B cell (primary cell): ENCODE results near the gene LEPROT. TPM values are rescaled to one million over a fixed set of nuclear protein-coding genes. Genes with fewer than 3 reads are reported as not detected.

Experiments used
- ATAC-seq: fragments of 200-7000 bp; cut with Tn5 transposase; one replicate; pipeline ENCODE4 v1.10.0; 2021; ENCODE audit warnings: low read depth, mild to moderate bottlenecking, moderate number of reproducible peaks, moderate library complexity
- CTCF ChIA-PET: fragments of 350-600 bp; sonication (Branson Sonifier 250); formaldehyde crosslinking; loops from one replicate; lab custom pipeline; 2021; ENCODE audit warnings: antibody characterized with exemption, inconsistent platforms; lab: Charles Lee
- POLR2A ChIA-PET: fragments of 350-600 bp; sonication (Branson Sonifier 250); formaldehyde crosslinking; loops from one replicate; lab custom pipeline; 2021; ENCODE audit warnings: antibody characterized with exemption; lab: Charles Lee
- DNase-seq: peaks from one replicate; pipeline ENCODE4 v3.0.0; 2013
- H2AFZ ChIP-seq: 2 replicates; pipeline ENCODE4 v1.6.1; 2012; ENCODE audit warnings: mild to moderate bottlenecking, low read depth, low read length; ENCODE audit not compliant: insufficient read depth, poor library complexity, severe bottlenecking
- H3K27ac ChIP-seq, 2 donors: 1 replicate in 1 of 2; 2 replicates in 1 of 2; pipeline ENCODE4 v1.5.1; 2012 to 2013; ENCODE audit warnings: low read length in 2 of 2, mild to moderate bottlenecking in 2 of 2, moderate library complexity in 1 of 2
- H3K27me3 ChIP-seq, 4 experiments: fragments of 200-600 bp in 1 of 4; sonication (generic) in 1 of 4; replicated peaks in 1 of 4; 1 replicate in 2 of 4; 2 replicates in 2 of 4; pipeline versions ENCODE4 v1.6.1 to v1.7.0; 2013 to 2016; ENCODE audit warnings: low read length in 3 of 4, mild to moderate bottlenecking in 2 of 4, mixed read lengths in 1 of 4, moderate library complexity in 1 of 4; ENCODE audit not compliant: insufficient read depth in 4 of 4, control insufficient read depth in 3 of 4; ENCODE audit errors: control extremely low read depth in 1 of 4
- H3K36me3 ChIP-seq, 2 experiments: replicated peaks in 1 of 2; 1 replicate in 1 of 2; 2 replicates in 1 of 2; pipeline versions ENCODE4 v1.6.1 to v1.7.1; 2013; ENCODE audit warnings: low read length in 1 of 2; ENCODE audit not compliant: insufficient read depth in 2 of 2, control insufficient read depth in 1 of 2; ENCODE audit errors: control extremely low read depth in 1 of 2, extremely low read depth in 1 of 2
- H3K4me1 ChIP-seq, 2 donors: fragments of 200-600 bp in 1 of 2; sonication (generic) in 1 of 2; 1 replicate in 1 of 2; 2 replicates in 1 of 2; pipeline versions ENCODE4 v1.5.1 to v1.6.1; 2013 to 2017; ENCODE audit warnings: low read length in 2 of 2; ENCODE audit not compliant: control insufficient read depth in 2 of 2, insufficient read depth in 2 of 2
- H3K4me2 ChIP-seq: replicated peaks from 2 replicates; pipeline ENCODE3; 2012; ENCODE audit warnings: mild to moderate bottlenecking, low read depth, low read length; ENCODE audit not compliant: poor library complexity, severe bottlenecking
- H3K4me3 ChIP-seq, 5 experiments: fragments of 200-600 bp in 1 of 5; sonication (generic) in 1 of 5; 1 replicate in 3 of 5; 2 replicates in 2 of 5; pipeline versions ENCODE4 v1.5.1 to v1.7.0; 2011 to 2016; ENCODE audit warnings: low read length in 4 of 5, mild to moderate bottlenecking in 4 of 5, low read depth in 2 of 5, control low read depth in 1 of 5, moderate library complexity in 1 of 5; ENCODE audit not compliant: insufficient read depth in 1 of 5; ENCODE audit errors: control extremely low read depth in 1 of 5, extremely low read depth in 1 of 5
- H3K79me2 ChIP-seq: fragments of 200-600 bp; sonication (generic); one replicate; pipeline ENCODE4 v1.6.0; 2016; ENCODE audit warnings: low read length; ENCODE audit not compliant: control insufficient read depth, insufficient read depth
- H3K9ac ChIP-seq: fragments of 200-600 bp; sonication (generic); 2 replicates; pipeline ENCODE4 v1.6.1; 2017; ENCODE audit warnings: mild to moderate bottlenecking, low read length, moderate library complexity
- H3K9me3 ChIP-seq, 3 donors: one replicate each; pipeline versions ENCODE4 v1.6.1 to v1.7.1; 2013; ENCODE audit warnings: low read length in 2 of 3; ENCODE audit not compliant: control insufficient read depth in 2 of 3, insufficient read depth in 1 of 3; ENCODE audit errors: control extremely low read depth in 1 of 3
- H4K20me1 ChIP-seq: 2 replicates; pipeline ENCODE4 v1.6.0; 2012; ENCODE audit warnings: mild to moderate bottlenecking, low read length; ENCODE audit not compliant: insufficient read depth, control insufficient read depth, poor library complexity, severe bottlenecking
- H3K27ac Mint-ChIP-seq: one replicate; pipeline ENCODE4 v1.8.0; 2021; ENCODE audit warnings: mixed read lengths
- H3K27me3 Mint-ChIP-seq: one replicate; pipeline ENCODE4 v1.8.0; 2021; ENCODE audit warnings: mixed read lengths
- H3K4me1 Mint-ChIP-seq: one replicate; pipeline ENCODE4 v1.8.0; 2021; ENCODE audit warnings: mixed read lengths
- H3K4me3 Mint-ChIP-seq: one replicate; pipeline ENCODE4 v1.8.0; 2021; ENCODE audit warnings: mixed read lengths
- H3K9me3 Mint-ChIP-seq: one replicate; pipeline ENCODE4 v1.8.0; 2022; ENCODE audit warnings: mixed read lengths; ENCODE audit not compliant: insufficient read depth
- EZH2 ChIP-seq: IDR thresholded peaks from 2 replicates; pipeline ENCODE4 v1.6.1; 2012; ENCODE audit warnings: borderline replicate concordance, low read depth, mild to moderate bottlenecking, moderate library complexity, low read length; ENCODE audit not compliant: insufficient read depth, poor library complexity, severe bottlenecking
- WGBS: methylation state at CpG from one replicate; pipeline ENCODE4 v1.1.5; 2013; ENCODE audit warnings: missing lambda C conversion rate; ENCODE audit not compliant: insufficient coverage; 5-methylcytosine and 5-hydroxymethylcytosine counted together
- intact Hi-C: fragments of 100-400 bp; cut with micrococcal nuclease; formaldehyde crosslinking; loops from one replicate; pipeline ENCODE4 v1.10.0; 2022
- polyA plus RNA-seq: library from polyadenylated mRNA; depleted of rRNA; stranded (reverse); fragments of >200 nt; gene quantifications from 2 replicates; pipeline ENCODE4 v1.2.3, GENCODE V29; 2012
- total RNA-seq, 2 donors: library from RNA; stranded (reverse); fragments of 120-200 nt in 1 of 2; gene quantifications; 1 replicate in 1 of 2; 2 replicates in 1 of 2; pipeline versions ENCODE4 v1.2.3 to v1.2.4, GENCODE V29; 2013 to 2022
- TF ChIP-seq, protein P1 (sequence below): fragments of 200-600 bp; IDR thresholded peaks from one replicate; pipeline ENCODE4 v1.8.0; 2022; ENCODE audit warnings: antibody characterized with exemption, mild to moderate bottlenecking

Gene LEPROT
- total and polyA plus RNA-seq, 2 donors (not counting 1 experiment from before 2014, with no cell fraction given): 9.7 to 26.5 TPM

DNA sequence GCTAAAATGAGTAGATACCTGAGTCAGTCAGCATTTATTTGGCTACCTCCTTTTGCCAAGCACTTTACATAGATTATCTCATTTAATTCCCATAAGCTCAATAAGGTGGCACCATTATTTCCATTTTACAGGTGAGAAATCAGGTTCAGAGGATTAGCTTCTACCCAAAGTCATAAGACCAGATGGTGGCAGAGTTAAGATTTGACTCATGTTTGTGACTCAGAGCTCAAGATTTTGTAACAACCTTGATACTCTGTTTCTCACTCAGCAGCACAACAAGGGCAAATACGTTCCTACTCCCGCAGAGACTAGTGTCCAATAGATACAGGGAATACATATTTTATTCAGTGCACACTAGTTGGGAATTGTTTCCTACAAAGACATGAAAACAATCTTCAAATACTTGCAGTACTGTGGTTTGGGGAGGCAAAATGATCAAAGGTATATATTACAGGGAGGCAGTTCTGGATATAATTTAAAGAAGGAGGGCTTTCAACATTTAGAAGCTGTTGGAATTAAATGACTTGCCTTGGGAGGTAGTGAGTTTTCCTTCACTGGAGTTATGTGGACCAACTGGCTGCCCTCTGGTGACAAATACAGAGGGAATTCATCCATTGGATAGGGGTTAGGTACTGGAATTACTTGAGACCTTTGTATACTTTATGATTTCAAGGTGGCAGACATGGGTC lies 3.6 kb downstream of the LEPROT start:
- TF ChIP-seq EZH2: no peak
- TF ChIP-seq, protein P1, sequence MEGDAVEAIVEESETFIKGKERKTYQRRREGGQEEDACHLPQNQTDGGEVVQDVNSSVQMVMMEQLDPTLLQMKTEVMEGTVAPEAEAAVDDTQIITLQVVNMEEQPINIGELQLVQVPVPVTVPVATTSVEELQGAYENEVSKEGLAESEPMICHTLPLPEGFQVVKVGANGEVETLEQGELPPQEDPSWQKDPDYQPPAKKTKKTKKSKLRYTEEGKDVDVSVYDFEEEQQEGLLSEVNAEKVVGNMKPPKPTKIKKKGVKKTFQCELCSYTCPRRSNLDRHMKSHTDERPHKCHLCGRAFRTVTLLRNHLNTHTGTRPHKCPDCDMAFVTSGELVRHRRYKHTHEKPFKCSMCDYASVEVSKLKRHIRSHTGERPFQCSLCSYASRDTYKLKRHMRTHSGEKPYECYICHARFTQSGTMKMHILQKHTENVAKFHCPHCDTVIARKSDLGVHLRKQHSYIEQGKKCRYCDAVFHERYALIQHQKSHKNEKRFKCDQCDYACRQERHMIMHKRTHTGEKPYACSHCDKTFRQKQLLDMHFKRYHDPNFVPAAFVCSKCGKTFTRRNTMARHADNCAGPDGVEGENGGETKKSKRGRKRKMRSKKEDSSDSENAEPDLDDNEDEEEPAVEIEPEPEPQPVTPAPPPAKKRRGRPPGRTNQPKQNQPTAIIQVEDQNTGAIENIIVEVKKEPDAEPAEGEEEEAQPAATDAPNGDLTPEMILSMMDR: no peak
- Histone ChIP-seq H3K27ac (no peak overlapping the region), H3K36me3 (peaks cover 0 to 6% of the 10 kb centered on the region in 2 experiments), H3K4me1 (peaks cover 14 to 22% of the 10 kb centered on the region in 2 donors), H3K27me3 (no peaks in the 10 kb centered on the region), H3K9ac (no peak overlapping the region), H3K4me2 (no peak overlapping the region), H2AFZ (no peak overlapping the region), H3K79me2 (peaks cover 2% of the 10 kb centered on the region), H3K9me3 (no peaks in the 10 kb centered on the region), H3K4me3 (no peak overlapping the region), H4K20me1 (no peaks in the 10 kb centered on the region)
- Mint-ChIP-seq H3K4me3 (no peak overlapping the region), H3K27me3 (no peaks in the 10 kb centered on the region), H3K4me1 (peaks cover 12% of the 10 kb centered on the region), H3K9me3 (no peaks in the 10 kb centered on the region), H3K27ac (no peak overlapping the region)
- no peak for ATAC-seq
- no CpG with 5 or more reads among the region's 2 CpGs for WGBS
- intact Hi-C loops: loop anchor here (5.0 to 10.0 kb wide), 2 partner anchors 562 to 821 kb away; no protein-coding TSS in a partner anchor
- ChIA-PET CTCF (no interaction called here), POLR2A (no interaction called here)
- DNase-seq: no peak

DNA sequence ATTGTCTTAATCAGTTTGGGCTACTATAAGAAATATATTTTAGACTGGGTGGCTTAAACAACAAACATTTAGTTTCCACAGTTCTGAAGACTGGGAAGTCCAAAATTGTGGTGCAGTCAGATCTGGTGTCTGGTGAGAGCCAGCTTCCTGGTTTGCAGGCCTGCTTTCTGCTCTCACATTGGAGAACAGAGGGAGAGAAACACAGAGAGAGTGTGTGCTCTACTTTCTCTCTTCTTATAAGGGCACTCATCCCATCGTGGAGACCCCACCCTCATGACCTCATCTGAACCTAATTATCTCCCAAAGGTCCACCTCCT lies 4.1 kb downstream of the LEPROT start:
- Histone ChIP-seq H4K20me1 (no peaks in the 10 kb centered on the region), H3K4me1 (peaks cover 11 to 17% of the 10 kb centered on the region in 2 donors), H3K9me3 (no peaks in the 10 kb centered on the region), H3K4me2 (no peak overlapping the region), H2AFZ (no peak overlapping the region), H3K4me3 (no peak overlapping the region), H3K27ac (no peak overlapping the region), H3K36me3 (peaks cover 0 to 6% of the 10 kb centered on the region in 2 experiments), H3K79me2 (peaks cover 2% of the 10 kb centered on the region), H3K27me3 (no peaks in the 10 kb centered on the region), H3K9ac (no peak overlapping the region)
- H3K4me1 Mint-ChIP-seq: peaks cover 9% of the 10 kb centered on the region
- no peak overlapping the region for H3K27ac Mint-ChIP-seq
- no peak for TF ChIP-seq EZH2
- TF ChIP-seq, protein P1: no peak
- H3K4me3 Mint-ChIP-seq: no peak overlapping the region
- H3K9me3 Mint-ChIP-seq: no peaks in the 10 kb centered on the region
- WGBS: no CpG with 5 or more reads among the region's 1 CpG
- POLR2A ChIA-PET: no interaction called here
- ATAC-seq (no peak), DNase-seq (no peak)
- intact Hi-C loops: loop anchor here (5.0 to 10.0 kb wide), 2 partner anchors 562 to 820 kb away; no protein-coding TSS in a partner anchor
- no peaks in the 10 kb centered on the region for H3K27me3 Mint-ChIP-seq
- CTCF ChIA-PET: no interaction called here
